Loucy (cell line): ENCODE results near the gene CYP2W1.

Experiments
- H2AFZ ChIP-seq: fragments of 200-600 bp; sonication (generic); 2 replicates; pipeline ENCODE4 v1.6.0; 2016; ENCODE audit warnings: antibody characterized with exemption, mild to moderate bottlenecking, low read length, moderate library complexity
- H3F3A ChIP-seq: fragments of 200-600 bp; 2 replicates; pipeline ENCODE4 v1.6.0; 2016; ENCODE audit warnings: antibody characterized with exemption, low read depth, mild to moderate bottlenecking
- H3K27me3 ChIP-seq: fragments of 200-600 bp; sonication (generic); 2 replicates; pipeline ENCODE4 v1.6.1; 2014; ENCODE audit warnings: low read length, mild to moderate bottlenecking; ENCODE audit not compliant: insufficient read depth, poor library complexity, severe bottlenecking
- H3K36me3 ChIP-seq: fragments of 200-600 bp; sonication (generic); 2 replicates; pipeline ENCODE4 v1.6.1; 2016; ENCODE audit warnings: low read length; ENCODE audit not compliant: insufficient read depth
- H3K4me1 ChIP-seq: fragments of 200-600 bp; sonication (generic); 2 replicates; pipeline ENCODE4 v1.5.1; 2014; ENCODE audit warnings: low read length, mild to moderate bottlenecking; ENCODE audit not compliant: insufficient read depth, poor library complexity, severe bottlenecking
- H3K4me2 ChIP-seq: fragments of 200-600 bp; sonication (generic); 2 replicates; pipeline ENCODE4 v1.6.0; 2014; ENCODE audit warnings: antibody characterized with exemption, low read length, low read depth, mild to moderate bottlenecking; ENCODE audit not compliant: poor library complexity, severe bottlenecking
- H3K4me3 ChIP-seq: fragments of 200-600 bp; sonication (generic); 2 replicates; pipeline ENCODE4 v1.5.1; 2014; ENCODE audit warnings: low read length, mild to moderate bottlenecking, mixed read lengths; ENCODE audit not compliant: poor library complexity, severe bottlenecking
- H3K79me2 ChIP-seq: fragments of 200-600 bp; sonication (generic); 2 replicates; pipeline ENCODE4 v1.6.1; 2014; ENCODE audit warnings: low read length; ENCODE audit not compliant: insufficient read depth
- H3K9ac ChIP-seq: fragments of 200-600 bp; sonication (generic); 2 replicates; pipeline ENCODE4 v1.6.0; 2014; ENCODE audit warnings: mild to moderate bottlenecking, low read depth, low read length, moderate library complexity; ENCODE audit not compliant: poor library complexity, severe bottlenecking
- H3K9me2 ChIP-seq: fragments of 200-600 bp; sonication (generic); replicated peaks from 2 replicates; pipeline ENCODE4 v1.6.1; 2016; ENCODE audit warnings: low read depth, low read length, mixed read lengths
- H3K9me3 ChIP-seq: fragments of 200-600 bp; sonication (generic); 2 replicates; pipeline ENCODE4 v1.6.1; 2014; ENCODE audit warnings: mild to moderate bottlenecking, antibody characterized with exemption, low read length, low read depth; ENCODE audit not compliant: insufficient read depth
- H4K20me1 ChIP-seq: fragments of 200-600 bp; sonication (generic); 2 replicates; pipeline ENCODE4 v1.6.0; 2014; ENCODE audit warnings: antibody characterized with exemption, low read length, mild to moderate bottlenecking; ENCODE audit not compliant: insufficient read depth, poor library complexity, severe bottlenecking
- CTCF ChIP-seq: fragments of 200-600 bp; sonication (generic); conservative IDR thresholded peaks from 2 replicates; pipeline ENCODE4 v1.5.1; 2014; ENCODE audit warnings: mild to moderate bottlenecking, antibody characterized with exemption, low read length
- EZH2phosphoT487 ChIP-seq: fragments of 200-600 bp; IDR thresholded peaks from 2 replicates; pipeline ENCODE4 v1.6.1; 2018; ENCODE audit warnings: antibody characterized with exemption, mild to moderate bottlenecking, moderate library complexity, borderline replicate concordance

Gene CYP2W1

GRCh38 chr7:969403-969802 is 13.6 kb upstream of the CYP2W1 start:
- Histone ChIP-seq H3K9me2 (no peaks in the 10 kb centered on the region), H3K79me2 (peaks cover 54% of the 10 kb centered on the region), H3K36me3 (peaks cover 46% of the 10 kb centered on the region; the same call in 1 of the 2 replicates), H3K4me3 (no peak overlapping the region), H3F3A (no peaks in the 10 kb centered on the region), H4K20me1 (peaks cover 30% of the 10 kb centered on the region), H3K9ac (no peak overlapping the region), H3K4me1 (peaks cover 17% of the 10 kb centered on the region), H3K9me3 (no peaks in the 10 kb centered on the region), H3K27me3 (no peaks in the 10 kb centered on the region), H2AFZ (no peak overlapping the region), H3K4me2 (no peak overlapping the region)
- TF ChIP-seq EZH2phosphoT487: no peak
- TF ChIP-seq CTCF: no peak

GRCh38 chr7:970744-971143 is 12.2 kb upstream of the CYP2W1 start:
- Histone ChIP-seq H3F3A (no peaks in the 10 kb centered on the region), H3K36me3 (peaks cover 46% of the 10 kb centered on the region; the same call in 1 of the 2 replicates), H3K9ac (no peak overlapping the region), H4K20me1 (peaks cover 39% of the 10 kb centered on the region), H3K4me1 (peaks cover 20% of the 10 kb centered on the region), H3K9me3 (no peaks in the 10 kb centered on the region), H3K4me3 (no peak overlapping the region), H3K4me2 (peak overlapping the region; percentile 45), H3K27me3 (no peaks in the 10 kb centered on the region), H3K79me2 (peaks cover 64% of the 10 kb centered on the region), H3K9me2 (no peaks in the 10 kb centered on the region), H2AFZ (no peak overlapping the region)
- no peak for TF ChIP-seq CTCF

GRCh38 chr7:972110-972509 is 10.9 kb upstream of the CYP2W1 start:
- H3K79me2 ChIP-seq: peaks cover 64% of the 10 kb centered on the region

More at GRCh38 chr7:972110-972509, 10.9 kb upstream of the CYP2W1 start:
- no peaks in the 10 kb centered on the region for H3F3A ChIP-seq
- H3K9me2 ChIP-seq: no peaks in the 10 kb centered on the region
- no peak overlapping the region for H2AFZ ChIP-seq
- H3K9me3 ChIP-seq: no peaks in the 10 kb centered on the region
- H3K9ac ChIP-seq: no peak overlapping the region
- H3K4me3 ChIP-seq: no peak overlapping the region
- peaks cover 39% of the 10 kb centered on the region for H4K20me1 ChIP-seq
- H3K36me3 ChIP-seq: peaks cover 43% of the 10 kb centered on the region; the same call in 1 of the 2 replicates
- H3K27me3 ChIP-seq: no peaks in the 10 kb centered on the region
- TF ChIP-seq EZH2phosphoT487 (no peak), CTCF (no peak)
- H3K4me2 ChIP-seq: peak overlapping the region; percentile 99
- H3K4me1 ChIP-seq: peaks cover 33% of the 10 kb centered on the region
